IMR-90 (cell line): ENCODE data around the gene BTNL3.

ENCODE experiments used
- CEBPB ChIP-seq: IDR thresholded peaks from 2 replicates; pipeline ENCODE4 v1.6.1; 2012; ENCODE audit warnings: low read depth, low read length, improper control_type of control experiment
- CTCF ChIP-seq: conservative IDR thresholded peaks from 2 replicates; pipeline ENCODE4 v1.5.1; 2012; ENCODE audit warnings: mild to moderate bottlenecking, low read depth, low read length, improper control_type of control experiment
- MAFK ChIP-seq: IDR thresholded peaks from 2 replicates; pipeline ENCODE4 v1.6.1; 2012; ENCODE audit warnings: low read depth, low read length, improper control_type of control experiment
- MAZ ChIP-seq: IDR thresholded peaks from 2 replicates; pipeline ENCODE4 v1.6.1; 2012; ENCODE audit warnings: low read depth, mild to moderate bottlenecking, low read length, improper control_type of control experiment, moderate library complexity, borderline replicate concordance
- MXI1 ChIP-seq: IDR thresholded peaks from 2 replicates; pipeline ENCODE4 v1.6.1; 2012; ENCODE audit warnings: low read depth, mild to moderate bottlenecking, low read length, moderate library complexity, borderline replicate concordance
- POLR2A ChIP-seq: IDR thresholded peaks from 2 replicates; pipeline ENCODE4 v1.6.1; 2012; ENCODE audit warnings: mild to moderate bottlenecking, low read depth, low read length
- RAD21 ChIP-seq: IDR thresholded peaks from 2 replicates; pipeline ENCODE4 v1.6.1; 2012; ENCODE audit warnings: low read length, improper control_type of control experiment
- RFX5 ChIP-seq: IDR thresholded peaks from 2 replicates; pipeline ENCODE4 v1.8.0; 2012; ENCODE audit warnings: low read depth, mild to moderate bottlenecking, low read length, moderate library complexity
- SMC3 ChIP-seq: fragments of 150-350 bp; IDR thresholded peaks from 2 replicates; pipeline ENCODE4 v1.6.1; 2016; ENCODE audit warnings: low read depth, mild to moderate bottlenecking, antibody characterized with exemption, low read length, moderate library complexity
- USF2 ChIP-seq: fragments of 150-350 bp; IDR thresholded peaks from 2 replicates; pipeline ENCODE4 v1.6.1; 2017; ENCODE audit warnings: mild to moderate bottlenecking, antibody characterized with exemption, low read length, low read depth

- TF ChIP-seq CTCF = no peak
- no peak for TF ChIP-seq MAZ
- TF ChIP-seq POLR2A = no peak
- no peak for TF ChIP-seq MXI1
- TF ChIP-seq CEBPB = no peak
- no peak for TF ChIP-seq MAFK
- no peak for TF ChIP-seq USF2
- no peak for TF ChIP-seq RAD21
- TF ChIP-seq RFX5 = no peak
- no peak for TF ChIP-seq SMC3
Observed at GRCh38 chr5:181001947-181002346, 13.3 kb downstream of the BTNL3 start.
